COLO829 (cell line): ENCODE measurements around the gene RBFA.

Experiments
- DNase-seq: peaks from one replicate; pipeline ENCODE4 v3.0.0; 2012; ENCODE audit warnings: low spot score

RBFA gene

GRCh38 chr18:80074697-80075096, 40.5 kb downstream of the RBFA start:
- DNase-seq, result no peak

GRCh38 chr18:80075940-80076339, 41.7 kb downstream of the RBFA start:
- no peak for DNase-seq

DNA sequence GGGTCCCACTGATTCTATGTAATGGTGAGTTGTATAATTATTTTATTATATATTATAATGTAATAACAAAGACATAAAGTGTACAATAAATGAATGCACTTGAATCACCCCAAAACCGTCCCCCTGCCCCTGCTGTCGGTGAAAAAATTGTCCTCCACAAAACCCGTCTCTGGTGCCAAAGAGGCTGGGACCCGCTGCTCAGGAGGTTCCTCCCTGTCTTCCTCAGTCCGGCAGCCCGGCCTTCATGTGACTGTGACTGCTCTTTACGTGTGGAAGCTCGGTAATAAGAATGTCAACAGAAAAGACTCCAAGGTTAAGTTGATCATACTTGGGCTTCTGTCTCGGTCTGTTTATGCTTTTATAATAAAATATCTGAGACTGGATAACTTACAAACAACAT, 42.1 kb downstream of the RBFA start:
- DNase-seq, result no peak

DNA sequence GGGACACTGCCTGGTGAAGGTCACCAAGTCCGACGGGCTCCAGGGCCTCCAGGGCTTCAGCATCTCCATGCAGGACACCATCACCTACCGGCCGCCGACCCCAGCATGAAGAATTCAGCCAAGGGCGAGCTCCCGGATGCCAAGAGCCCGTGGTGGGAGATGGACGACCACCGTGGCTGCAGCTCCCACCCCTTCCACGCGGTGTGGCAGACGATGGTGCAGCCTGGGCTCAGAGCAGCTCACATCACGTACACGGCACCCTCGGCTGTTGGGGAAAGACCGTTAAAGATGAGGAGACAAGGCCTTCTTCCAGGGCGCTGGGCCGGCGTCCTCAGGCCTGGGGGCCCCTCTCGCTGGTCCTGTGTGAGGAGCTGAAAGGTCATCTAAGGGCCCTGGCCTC, 43.6 kb downstream of the RBFA start:
- DNase-seq, result no peak
